DMS153 (cell line): ENCODE measurements around the gene SPRED2.

Source experiments
- DNase-seq: peaks from one replicate; lab custom pipeline; 2025; lab: John Stamatoyannopoulos, UW

SPRED2 gene

GRCh38 chr2:65309699-65310098 lies 122.7 kb downstream of the SPRED2 start:
- no peak for DNase-seq

GRCh38 chr2:65305934-65306333 lies 126.5 kb downstream of the SPRED2 start:
- no peak for DNase-seq

GRCh38 chr2:65300761-65301711 lies 131.4 kb downstream of the SPRED2 start:
- peak; percentile 61 for DNase-seq

GRCh38 chr2:65300134-65300760 lies 132.2 kb downstream of the SPRED2 start:
- DNase-seq = no peak

GRCh38 chr2:65299246-65299645 lies 133.2 kb downstream of the SPRED2 start:
- no peak for DNase-seq

DNA sequence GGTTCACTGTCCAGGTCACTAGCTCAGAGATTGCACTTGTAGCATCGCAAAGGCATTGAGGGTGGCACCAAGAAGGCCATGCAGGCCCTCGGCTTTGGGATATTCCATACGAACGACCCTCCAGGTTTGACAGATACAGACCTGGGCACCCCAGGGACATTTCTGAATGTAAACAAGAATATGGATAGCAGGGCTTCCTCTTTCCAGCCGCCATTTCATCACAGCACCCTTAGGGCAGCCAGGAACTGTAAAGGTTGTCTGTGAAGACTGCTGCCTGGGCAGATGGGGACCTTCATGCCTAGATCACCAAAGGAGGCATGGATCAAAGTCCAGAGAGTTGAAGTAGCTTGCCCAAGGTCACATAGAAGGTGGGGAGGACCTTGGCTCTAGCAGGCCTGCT lies 134.3 kb downstream of the SPRED2 start:
- no peak for DNase-seq

GRCh38 chr2:65297544-65297943 lies 134.9 kb downstream of the SPRED2 start:
- DNase-seq = no peak

DNA sequence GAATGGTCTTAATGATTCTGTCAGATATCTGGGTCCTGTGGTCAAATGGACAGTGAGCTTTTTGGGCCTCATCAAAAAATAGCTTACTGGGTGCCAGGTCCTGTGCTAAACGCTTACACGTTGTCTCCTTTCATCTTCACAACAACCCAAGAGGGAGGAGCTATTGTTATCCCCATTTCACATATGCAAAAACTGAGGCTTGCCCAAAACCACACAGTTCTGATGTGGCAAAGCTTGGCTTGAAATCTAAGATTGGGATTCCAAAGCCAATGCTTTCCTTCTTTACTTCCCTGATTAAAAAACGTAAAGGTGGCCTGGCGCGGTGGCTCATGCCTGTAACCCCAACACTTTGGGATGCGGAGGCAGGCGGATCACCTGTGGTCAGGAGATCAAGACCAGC lies 135.4 kb downstream of the SPRED2 start:
- DNase-seq = no peak

- DNase-seq = no peak
These were observed 137.7 kb downstream of the SPRED2 start for GRCh38 chr2:65294701-65295100.

- DNase-seq = no peak
These were observed 138.3 kb downstream of the SPRED2 start for GRCh38 chr2:65294136-65294535.

DNA sequence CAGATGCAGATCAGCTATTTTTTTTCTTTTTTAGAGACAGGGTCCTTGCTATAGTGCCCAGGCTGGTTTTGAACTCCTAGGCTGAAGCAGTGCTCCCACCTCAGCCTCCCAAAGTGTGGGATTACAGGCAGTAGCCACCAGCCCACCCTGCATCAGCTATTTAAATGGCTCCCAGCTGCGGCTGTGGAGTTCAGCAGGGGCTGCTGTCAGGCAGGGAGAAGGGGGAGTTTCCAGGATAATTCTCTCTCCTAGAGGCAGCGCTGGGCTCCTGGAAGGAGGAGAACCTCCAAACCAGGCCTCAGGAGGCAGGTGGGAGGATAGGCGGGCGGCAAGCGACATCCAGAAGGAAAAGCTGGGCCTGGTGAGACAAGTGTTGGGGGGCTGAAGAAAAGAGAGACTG lies 139.0 kb downstream of the SPRED2 start:
- DNase-seq = no peak

GRCh38 chr2:65292461-65293011 lies 139.9 kb downstream of the SPRED2 start:
- no peak for DNase-seq

GRCh38 chr2:65292106-65292400 lies 140.3 kb downstream of the SPRED2 start:
- no peak for DNase-seq

GRCh38 chr2:65291216-65292105 lies 140.9 kb downstream of the SPRED2 start:
- no peak for DNase-seq

DNA sequence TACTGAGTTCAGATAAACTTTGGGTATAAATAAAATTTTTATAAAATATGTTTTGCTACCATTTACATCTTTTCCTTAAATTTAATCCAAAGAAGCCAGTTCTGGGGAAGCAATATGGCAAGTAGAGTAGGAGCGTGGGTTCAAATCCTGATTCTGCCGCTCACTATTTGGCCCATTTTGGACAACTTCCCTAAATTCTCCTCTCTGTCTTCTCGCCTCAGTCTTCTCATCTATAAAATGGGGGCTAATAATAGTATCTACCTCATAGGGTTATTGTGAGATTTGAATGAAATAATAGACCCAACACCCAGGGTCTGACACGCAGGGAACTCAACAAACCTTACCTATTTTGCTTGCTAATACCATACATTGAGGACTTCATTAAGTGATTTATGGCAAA lies 145.0 kb downstream of the SPRED2 start:
- DNase-seq = no peak

DNA sequence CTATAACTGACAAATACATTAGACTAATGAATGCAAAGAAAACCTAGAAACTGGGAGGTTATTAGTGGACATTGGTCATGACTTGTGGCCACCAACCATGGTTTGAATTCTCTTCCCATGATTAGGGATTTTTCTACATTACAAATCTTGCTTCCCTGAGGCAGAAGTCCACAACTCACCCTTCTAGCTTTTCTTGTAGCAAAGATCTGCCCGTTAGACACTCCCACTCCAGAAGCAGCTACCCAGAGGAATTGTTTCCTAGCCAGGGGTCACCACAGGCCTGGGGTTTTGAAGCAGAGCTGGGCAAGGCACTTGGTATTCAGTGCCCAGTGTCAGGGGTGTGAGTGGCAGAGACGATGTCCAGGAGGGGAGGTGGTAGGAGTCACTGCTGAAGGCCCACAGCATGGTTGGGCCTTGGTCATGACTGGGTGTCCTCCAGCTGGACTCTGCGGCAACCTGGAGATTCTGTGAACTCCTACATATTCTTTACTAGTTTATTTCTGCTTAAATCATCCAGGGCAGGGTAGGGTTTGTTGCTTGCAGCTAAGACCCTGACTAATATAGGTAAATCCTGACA lies 149.8 kb downstream of the SPRED2 start:
- DNase-seq = no peak

DNA sequence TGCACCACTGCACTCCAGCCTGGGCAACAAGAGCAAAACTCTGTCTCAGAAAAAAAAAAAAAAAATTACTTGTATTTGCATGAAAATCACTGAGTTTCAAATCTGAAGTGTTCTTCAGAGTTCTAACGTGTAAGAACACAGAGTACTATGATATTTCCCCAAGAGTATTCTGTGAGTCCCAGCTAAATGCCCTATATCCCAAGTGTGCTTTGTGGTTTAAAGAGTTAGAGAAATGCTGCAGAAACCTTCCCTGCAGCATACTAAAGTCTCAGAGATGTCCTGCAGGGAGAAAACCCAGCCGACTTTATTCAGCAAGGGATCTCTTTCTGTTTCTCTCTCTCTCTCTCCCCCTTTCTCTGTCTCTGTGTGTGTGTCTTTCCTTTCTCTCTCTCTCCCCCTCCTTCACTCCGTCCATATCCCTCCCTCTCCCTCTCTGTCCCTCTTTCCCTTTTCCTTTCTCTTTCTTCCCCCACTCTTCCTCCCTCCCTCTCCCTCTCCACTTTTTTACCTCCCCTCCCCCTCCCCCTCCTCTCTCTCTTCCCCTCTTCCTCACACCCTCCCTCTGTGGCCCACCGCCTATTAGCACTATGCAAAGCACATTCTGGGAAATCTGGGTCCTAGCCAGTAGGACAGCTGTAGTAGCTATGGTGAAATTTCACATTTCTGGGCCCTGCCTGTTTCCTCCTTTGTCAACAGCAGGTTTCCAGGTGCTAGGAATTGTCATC lies 150.6 kb downstream of the SPRED2 start:
- DNase-seq = no peak

- DNase-seq = no peak
These were observed 152.6 kb downstream of the SPRED2 start for GRCh38 chr2:65279756-65280155.

DNA sequence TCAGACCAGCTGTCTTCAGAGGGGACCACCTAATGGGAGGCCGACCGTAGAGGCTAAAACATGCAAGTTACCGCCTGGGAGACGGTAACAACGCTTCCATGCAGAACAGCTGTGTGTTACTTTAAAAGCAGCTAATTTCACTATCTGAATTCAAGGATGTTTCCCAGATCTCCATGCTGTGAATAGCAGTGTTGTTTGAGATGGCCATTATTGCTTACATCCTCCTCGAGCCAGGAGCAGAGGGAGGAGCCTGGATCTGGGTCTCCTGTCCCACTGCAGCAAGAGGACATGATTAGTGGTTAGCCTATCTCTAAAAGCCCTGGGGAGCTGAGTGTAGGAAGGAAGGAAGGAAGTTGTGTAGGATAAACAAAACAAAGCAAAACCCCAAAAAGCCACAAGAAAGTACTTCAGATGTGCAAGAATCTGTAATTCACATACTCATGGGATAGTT lies 153.8 kb downstream of the SPRED2 start:
- DNase-seq = no peak

GRCh38 chr2:65277791-65278483 lies 154.5 kb downstream of the SPRED2 start:
- DNase-seq = no peak

- DNase-seq = no peak
These were observed 155.3 kb downstream of the SPRED2 start for GRCh38 chr2:65277118-65277517.
